GM21737 (cell line): ENCODE results near the gene BTRC.

Source experiments
- ATAC-seq: cut with Tn5 transposase; IDR thresholded peaks from one replicate; pipeline ENCODE4 v1.9.1; 2021; ENCODE audit warnings: mild to moderate bottlenecking, moderate library complexity; ENCODE audit not compliant: unreplicated experiment

BTRC gene

GRCh38 chr10:101564490-101564991, 210.6 kb downstream of the BTRC start:
- ATAC-seq: no peak

- ATAC-seq: no peak
Observed at GRCh38 chr10:101565370-101565900, 211.5 kb downstream of the BTRC start.

GRCh38 chr10:101565936-101566332, 212.0 kb downstream of the BTRC start:
- no peak for ATAC-seq

GRCh38 chr10:101566333-101567164, 212.6 kb downstream of the BTRC start:
- no peak for ATAC-seq

GRCh38 chr10:101567165-101568006, 213.4 kb downstream of the BTRC start:
- no peak for ATAC-seq

GRCh38 chr10:101568054-101568745, 214.2 kb downstream of the BTRC start:
- ATAC-seq: no peak

- no peak for ATAC-seq
Observed at GRCh38 chr10:101569323-101569621, 215.3 kb downstream of the BTRC start.

- peak; percentile 56 for ATAC-seq
Observed at GRCh38 chr10:101569622-101570427, 215.9 kb downstream of the BTRC start.

GRCh38 chr10:101570428-101571270, 216.7 kb downstream of the BTRC start:
- ATAC-seq: no peak

- no peak for ATAC-seq
Observed at GRCh38 chr10:101571271-101571925, 217.4 kb downstream of the BTRC start.

GRCh38 chr10:101572126-101572525, 218.2 kb downstream of the BTRC start:
- ATAC-seq: no peak

- ATAC-seq: no peak
Observed at GRCh38 chr10:101572785-101573184, 218.8 kb downstream of the BTRC start.

GRCh38 chr10:101573885-101574753, 220.2 kb downstream of the BTRC start:
- no peak for ATAC-seq

GRCh38 chr10:101575091-101575490, 221.1 kb downstream of the BTRC start:
- ATAC-seq: no peak

GRCh38 chr10:101575580-101576210, 221.7 kb downstream of the BTRC start:
- ATAC-seq: no peak

GRCh38 chr10:101576211-101576863, 222.4 kb downstream of the BTRC start:
- no peak for ATAC-seq
